EL (cell line): ENCODE data around the gene SPTBN2.

Experiments
- DNase-seq: peaks from one replicate; pipeline ENCODE4 v3.0.0-alpha.2; 2016

The SPTBN2 gene

DNA sequence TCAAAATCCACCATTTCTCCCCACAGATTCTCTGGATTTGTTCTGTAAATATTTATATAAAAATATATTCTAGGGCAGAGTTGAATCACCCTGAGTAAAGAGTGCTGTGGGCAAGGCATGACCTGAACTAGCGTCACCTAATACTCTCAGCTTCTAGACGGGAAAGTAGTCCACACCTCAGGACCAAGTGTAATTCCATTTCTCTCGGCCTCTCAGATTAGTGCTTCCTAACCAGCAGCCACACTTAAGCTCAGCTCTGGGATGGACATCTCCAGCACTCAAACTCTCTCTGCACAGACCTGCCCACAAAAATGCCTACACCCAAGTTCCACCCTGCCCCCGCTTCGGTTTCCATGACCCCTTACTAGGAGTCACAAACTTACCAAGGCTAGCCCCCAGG is 5.3 kb downstream of the SPTBN2 start:
- DNase-seq: no peak

GRCh38 chr11:66722745-66723651 is 6.0 kb downstream of the SPTBN2 start:
- no peak for DNase-seq

DNA sequence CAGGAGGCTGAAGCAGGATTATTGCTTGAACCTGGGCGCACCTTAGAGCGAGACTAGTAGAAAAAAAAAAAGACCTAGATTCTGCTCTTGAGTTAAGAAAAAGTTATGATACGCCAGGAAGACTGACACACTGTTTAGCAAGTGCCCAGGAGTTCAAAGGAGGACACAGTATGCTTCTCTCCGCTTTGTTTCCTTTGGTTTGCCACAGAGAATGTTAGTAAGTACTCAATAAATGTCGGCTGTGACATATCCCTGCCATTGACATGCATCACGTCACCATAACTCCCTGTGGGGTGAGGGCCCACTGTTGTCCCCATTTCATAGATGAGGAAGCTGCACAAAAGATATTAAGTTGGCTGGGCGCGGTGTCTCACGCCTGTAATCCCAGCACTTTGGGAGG is 7.1 kb downstream of the SPTBN2 start:
- DNase-seq: no peak

- DNase-seq: no peak
Observed at GRCh38 chr11:66720899-66721470, 8.0 kb downstream of the SPTBN2 start.

GRCh38 chr11:66720223-66720898 is 8.7 kb downstream of the SPTBN2 start:
- DNase-seq: peak; percentile 70

DNA sequence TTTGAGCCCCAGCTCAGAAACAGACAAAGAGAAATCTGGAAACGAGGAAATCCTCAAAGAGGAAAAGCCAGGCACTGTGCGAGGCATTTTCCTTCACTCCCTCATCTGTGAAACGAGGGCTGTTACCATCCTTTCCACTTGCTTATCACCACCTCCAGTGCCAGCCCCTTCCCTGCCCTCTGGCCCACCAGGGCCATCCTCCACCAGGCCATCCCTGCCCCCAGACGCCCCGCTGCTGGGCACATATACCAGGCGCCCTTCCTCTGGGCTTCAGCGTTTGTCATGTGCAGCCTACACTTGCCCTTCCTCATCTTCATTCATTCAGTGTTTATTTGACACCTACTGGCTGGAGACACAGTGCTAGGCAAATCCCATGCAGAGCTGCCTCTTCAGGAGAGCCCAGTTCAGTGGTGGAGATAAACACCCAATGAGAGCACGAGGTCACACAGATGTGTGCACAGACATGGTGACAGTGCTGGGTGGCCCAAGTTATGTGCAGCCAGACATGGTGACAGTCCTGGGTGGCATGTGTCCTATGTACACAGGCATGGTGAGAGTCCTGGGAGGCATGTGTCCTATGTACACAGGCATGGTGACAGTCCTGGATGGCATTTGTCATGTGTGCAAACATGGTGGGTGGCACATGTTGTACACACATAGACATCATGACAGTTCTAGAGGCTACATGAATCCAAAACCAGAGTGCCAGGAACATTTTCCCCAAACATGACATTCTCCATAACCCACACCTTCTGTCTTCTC is 9.7 kb downstream of the SPTBN2 start:
- no peak for DNase-seq

GRCh38 chr11:66718320-66718971 is 10.6 kb downstream of the SPTBN2 start:
- DNase-seq: no peak

- no peak for DNase-seq
Observed at GRCh38 chr11:66717925-66718319, 11.1 kb downstream of the SPTBN2 start.

DNA sequence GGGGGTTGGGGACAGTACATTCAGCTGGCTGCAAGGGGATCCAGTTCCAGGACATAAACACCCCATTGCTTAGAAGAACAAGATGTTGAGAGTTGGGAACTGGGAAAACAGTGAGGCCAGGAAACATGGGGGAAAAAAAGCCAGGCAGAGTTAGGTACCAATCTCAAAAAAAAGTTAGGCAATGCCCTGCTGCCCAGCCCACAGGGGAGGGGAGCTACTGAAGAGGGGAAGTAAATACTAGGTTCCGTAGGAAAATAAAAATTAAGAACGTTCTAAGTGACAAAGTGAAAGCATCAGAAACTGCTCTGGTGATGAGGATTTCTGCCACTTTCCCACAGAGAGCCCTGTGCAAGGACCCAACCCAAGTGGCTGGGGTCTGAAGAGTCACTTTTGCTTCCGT is 12.0 kb downstream of the SPTBN2 start:
- no peak for DNase-seq

- no peak for DNase-seq
Observed at GRCh38 chr11:66715346-66716085, 13.5 kb downstream of the SPTBN2 start.

- no peak for DNase-seq
Observed at GRCh38 chr11:66713746-66714480, 15.1 kb downstream of the SPTBN2 start.

GRCh38 chr11:66710384-66710930 is 18.6 kb downstream of the SPTBN2 start:
- DNase-seq: no peak

DNA sequence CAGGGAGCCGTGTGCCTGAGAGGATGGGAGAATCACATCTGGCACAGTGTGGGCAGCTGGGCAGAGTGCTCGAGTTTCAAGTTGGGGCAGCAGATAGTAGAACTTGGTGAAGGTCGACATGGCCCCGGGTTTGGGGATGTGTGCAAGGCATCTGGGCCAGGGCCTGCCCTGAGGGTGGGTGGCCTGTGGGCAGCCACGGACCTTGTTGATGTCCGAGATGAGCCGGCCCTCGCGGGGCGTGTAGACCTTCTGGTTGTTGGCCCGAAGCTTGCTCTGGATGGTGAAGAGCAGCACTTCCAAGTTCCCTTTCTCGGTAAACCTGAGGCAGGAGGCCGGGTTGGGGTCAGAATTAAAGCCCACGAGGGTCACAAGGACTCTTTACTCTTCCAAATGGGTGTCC is 20.3 kb downstream of the SPTBN2 start:
- no peak for DNase-seq

DNA sequence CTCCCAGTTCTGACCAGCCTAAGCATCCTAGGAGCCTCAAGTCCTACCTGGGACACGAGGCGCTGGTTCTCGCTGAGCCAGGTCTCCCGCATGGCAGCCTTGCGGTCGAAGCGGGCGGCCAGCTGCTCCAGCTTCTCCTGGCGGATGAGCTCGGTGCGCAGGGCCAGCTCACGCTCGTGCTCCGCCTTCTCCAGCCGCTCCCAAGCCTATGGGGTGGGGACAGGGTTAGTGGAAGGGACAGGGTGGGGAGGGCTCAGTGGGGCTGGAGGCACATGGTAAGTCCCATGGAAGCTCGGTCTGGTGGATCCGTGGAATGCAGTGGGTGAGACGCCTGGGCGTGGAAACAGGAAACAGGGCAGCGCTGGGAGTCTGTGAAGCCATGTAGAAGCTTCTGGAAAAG is 20.9 kb downstream of the SPTBN2 start:
- no peak for DNase-seq

- DNase-seq: no peak
Observed at GRCh38 chr11:66707486-66707885, 21.5 kb downstream of the SPTBN2 start.

GRCh38 chr11:66706989-66707388 is 22.0 kb downstream of the SPTBN2 start:
- DNase-seq: no peak

- no peak for DNase-seq
Observed at GRCh38 chr11:66705587-66706335, 23.3 kb downstream of the SPTBN2 start.

DNA sequence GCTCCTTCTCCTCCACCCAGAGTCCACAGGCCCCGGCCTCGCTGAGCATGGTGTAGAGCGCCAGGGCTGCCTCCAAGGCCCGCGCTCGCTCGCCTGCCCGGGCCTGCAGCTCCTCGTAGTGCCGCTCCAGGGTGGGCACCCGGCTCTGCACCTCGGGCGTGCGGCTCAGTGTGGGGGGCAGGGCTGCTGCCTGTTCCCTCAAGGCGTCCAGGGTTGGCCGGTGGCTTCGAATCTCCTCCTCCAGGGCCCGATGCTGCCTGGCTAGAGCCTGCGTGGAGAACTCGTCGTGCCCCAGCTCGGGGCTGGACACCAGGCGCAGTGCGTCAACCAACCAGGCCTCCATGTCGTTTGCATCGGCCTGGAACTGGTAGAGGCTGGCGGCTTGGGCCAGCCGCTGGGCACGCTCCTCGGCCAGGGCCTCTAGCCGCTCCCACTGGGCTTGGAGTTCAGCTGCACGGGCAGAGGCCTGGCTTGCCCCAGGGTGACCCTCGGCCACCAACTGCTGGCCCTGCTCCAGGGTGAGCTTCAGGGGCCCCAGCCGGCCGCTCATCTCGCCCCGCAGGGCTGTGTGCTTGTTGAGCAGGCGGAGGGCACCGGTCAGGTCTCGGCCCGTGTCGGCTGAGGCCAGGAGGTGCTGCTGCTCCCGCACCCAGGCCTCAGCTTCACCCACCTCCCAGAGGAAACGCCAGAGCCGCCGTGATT is 24.2 kb downstream of the SPTBN2 start:
- DNase-seq: no peak
